Suprapubic skin (tissue), 4 donors: ENCODE measurements around the gene UCHL1.

Experiments used
- EP300 ChIP-seq: sonication (generic); formaldehyde crosslinking; IDR thresholded peaks from one replicate; pipeline ENCODE4 v1.6.1; 2017; ENCODE audit warnings: antibody characterized with exemption
- POLR2A ChIP-seq, 2 donors: fragments of 450-650 bp; IDR thresholded peaks; one replicate each; pipeline ENCODE4 v1.6.1; 2017; ENCODE audit warnings: antibody characterized with exemption in 2 of 2, mild to moderate bottlenecking in 2 of 2, moderate library complexity in 2 of 2
- POLR2AphosphoS5 ChIP-seq, 3 donors: sonication (generic); formaldehyde crosslinking; IDR thresholded peaks; one replicate each; pipeline ENCODE4 v1.6.1; 2017; ENCODE audit warnings: antibody characterized with exemption in 3 of 3
- TF ChIP-seq, protein P1 (sequence below), 2 donors: fragments of 200-600 bp in 1 of 2; fragments of 450-650 bp in 1 of 2; sonication (generic) in 1 of 2; IDR thresholded peaks; one replicate each; pipeline ENCODE4 v1.5.1; 2016 to 2019; ENCODE audit warnings: antibody characterized with exemption in 2 of 2, mild to moderate bottlenecking in 1 of 2, moderate library complexity in 1 of 2

DNA sequence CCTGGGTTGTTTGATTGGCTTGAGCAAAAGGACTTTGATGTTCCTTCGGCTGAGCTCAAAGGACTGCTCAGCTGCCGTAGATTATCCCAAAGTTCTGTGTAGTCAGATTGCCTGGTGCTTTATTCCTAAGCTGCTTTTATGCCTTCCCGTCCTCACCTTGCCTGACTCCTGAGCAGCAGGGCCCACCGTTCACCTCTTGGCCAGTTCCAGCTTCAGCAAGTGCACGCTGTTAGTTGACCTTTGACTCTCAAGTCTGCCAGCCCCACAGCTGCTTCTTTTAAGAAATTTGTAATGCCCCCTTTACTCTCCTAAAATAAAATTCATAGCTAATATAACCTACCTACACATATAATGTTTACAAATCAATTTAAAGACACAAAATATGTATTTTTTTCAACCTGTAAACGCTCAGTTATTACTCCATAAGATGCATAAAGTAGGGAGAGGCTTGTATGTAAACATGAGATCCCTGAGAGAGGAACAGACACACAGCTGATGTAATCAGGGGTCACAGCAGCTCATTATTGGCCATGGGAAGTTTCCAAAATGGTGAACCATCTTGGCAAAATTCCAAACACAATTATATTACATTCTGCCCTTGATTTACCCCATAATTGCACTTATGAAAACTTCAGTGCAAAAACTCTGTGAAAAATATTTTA is 28.6 kb downstream of the UCHL1 start:
- no peak for TF ChIP-seq POLR2A (IDR thresholded peaks at IDR 0.05)
- TF ChIP-seq, protein P1, sequence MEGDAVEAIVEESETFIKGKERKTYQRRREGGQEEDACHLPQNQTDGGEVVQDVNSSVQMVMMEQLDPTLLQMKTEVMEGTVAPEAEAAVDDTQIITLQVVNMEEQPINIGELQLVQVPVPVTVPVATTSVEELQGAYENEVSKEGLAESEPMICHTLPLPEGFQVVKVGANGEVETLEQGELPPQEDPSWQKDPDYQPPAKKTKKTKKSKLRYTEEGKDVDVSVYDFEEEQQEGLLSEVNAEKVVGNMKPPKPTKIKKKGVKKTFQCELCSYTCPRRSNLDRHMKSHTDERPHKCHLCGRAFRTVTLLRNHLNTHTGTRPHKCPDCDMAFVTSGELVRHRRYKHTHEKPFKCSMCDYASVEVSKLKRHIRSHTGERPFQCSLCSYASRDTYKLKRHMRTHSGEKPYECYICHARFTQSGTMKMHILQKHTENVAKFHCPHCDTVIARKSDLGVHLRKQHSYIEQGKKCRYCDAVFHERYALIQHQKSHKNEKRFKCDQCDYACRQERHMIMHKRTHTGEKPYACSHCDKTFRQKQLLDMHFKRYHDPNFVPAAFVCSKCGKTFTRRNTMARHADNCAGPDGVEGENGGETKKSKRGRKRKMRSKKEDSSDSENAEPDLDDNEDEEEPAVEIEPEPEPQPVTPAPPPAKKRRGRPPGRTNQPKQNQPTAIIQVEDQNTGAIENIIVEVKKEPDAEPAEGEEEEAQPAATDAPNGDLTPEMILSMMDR (IDR thresholded peaks at IDR 0.05): no peak
- TF ChIP-seq EP300: no peak
- no peak for TF ChIP-seq POLR2AphosphoS5 (IDR thresholded peaks at IDR 0.05)
